HFF-Myc (cell line): ENCODE results near the gene XAGE1A.
"Not testable (repeated sequence)": the region's sequence is repeated elsewhere in the genome, so short reads cannot be mapped to it uniquely, and the experiment has no call there.

ENCODE experiments used
- DNase-seq: peaks from one replicate; pipeline ENCODE4 v3.0.0-alpha.2; 2011; ENCODE audit warnings: low read depth; ENCODE audit errors: extremely low read depth
- H3K4me3 ChIP-seq: replicated peaks from 2 replicates; pipeline ENCODE4 v1.5.1; 2011; ENCODE audit warnings: low read depth, mild to moderate bottlenecking, control low read depth, low read length
- CTCF ChIP-seq: IDR thresholded peaks from 2 replicates; pipeline ENCODE4 v1.5.1; 2012; ENCODE audit warnings: mild to moderate bottlenecking, low read depth, low read length, control low read depth; ENCODE audit errors: missing control alignments

The XAGE1A gene

GRCh38 chrX:52542311-52542710 lies 46.7 kb downstream of the XAGE1A start:
- TF ChIP-seq CTCF: no peak
- no peak overlapping the region for H3K4me3 ChIP-seq
- DNase-seq: no peak

DNA sequence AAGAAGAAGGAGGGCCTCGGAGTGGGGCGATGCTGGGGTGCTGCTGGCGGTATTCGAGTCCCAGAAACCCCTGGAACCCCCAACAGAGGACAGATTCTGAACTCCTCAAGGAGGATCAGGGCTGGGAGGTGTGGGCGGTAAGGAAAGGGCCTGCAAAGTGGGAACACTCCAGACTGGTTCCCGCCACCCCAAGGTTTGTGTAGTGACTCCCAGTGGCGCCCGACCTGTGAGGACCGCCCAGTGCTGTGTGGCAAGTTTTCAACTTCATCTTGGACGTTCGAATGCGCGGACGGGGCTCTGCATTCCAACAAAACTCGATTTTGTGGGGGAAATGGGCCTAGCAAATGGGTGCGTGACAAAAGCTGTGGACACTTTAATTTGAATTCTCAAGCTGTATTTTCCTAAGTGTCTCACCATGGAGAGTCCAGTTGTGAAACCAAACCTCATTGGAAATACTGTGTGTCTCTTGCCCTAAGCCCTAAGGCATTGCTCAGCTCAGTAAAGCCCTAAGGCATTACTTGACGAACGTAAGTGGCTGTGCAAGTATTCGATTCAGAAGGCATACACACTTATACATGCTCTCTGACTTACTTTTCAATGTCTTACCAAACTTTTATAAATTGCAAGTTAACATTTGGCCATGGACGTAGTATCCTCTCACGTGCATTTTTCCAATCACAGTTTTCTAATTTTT lies 48.7 kb downstream of the XAGE1A start:
- TF ChIP-seq CTCF: no peak
- no peak overlapping the region for H3K4me3 ChIP-seq
- DNase-seq: no peak

DNA sequence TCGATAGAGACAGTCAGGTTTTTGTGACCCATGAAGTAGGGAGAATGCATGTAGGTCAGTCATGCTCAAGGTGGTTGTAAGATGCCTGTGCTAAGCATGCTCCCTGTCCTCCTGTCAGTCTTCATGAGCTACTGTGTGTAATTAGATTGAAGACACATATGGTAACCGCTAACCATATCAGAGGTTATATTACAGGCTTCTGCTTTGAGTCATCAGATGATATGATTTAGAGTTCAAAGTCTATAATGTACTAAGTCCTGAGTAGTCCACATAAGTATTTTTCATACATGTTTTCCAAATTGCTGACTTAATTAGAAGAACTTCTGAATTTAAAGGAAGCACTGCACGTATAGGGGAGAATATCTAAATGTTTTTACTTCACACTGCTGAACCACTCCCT lies 53.2 kb downstream of the XAGE1A start:
- DNase-seq, H3K4me3 ChIP-seq: not testable (repeated sequence)
